SK-N-SH (cell line): ENCODE data around the gene TGFBR3. TPM values are rescaled to one million over a fixed set of nuclear protein-coding genes. Genes with fewer than 3 reads are reported as not detected.

ENCODE experiments used
- CTCF ChIA-PET: fragments of 300-600, 350-600 bp; formaldehyde crosslinking; extraction: SDS; loops from one replicate; lab custom pipeline; 2021; lab: Yijun Ruan, JAX
- POLR2A ChIA-PET: fragments of 350-600 bp; sonication (Branson Sonifier 250); formaldehyde crosslinking; extraction: SDS; loops from one replicate; lab custom pipeline; 2020; ENCODE audit warnings: antibody characterized with exemption, inconsistent platforms; lab: Yijun Ruan, JAX
- DNase-seq: peaks from one replicate; pipeline ENCODE4 v3.0.0; 2012
- H2AFZ ChIP-seq: fragments of 200-600 bp; sonication (generic); 2 replicates; pipeline ENCODE4 v1.8.1; 2016; ENCODE audit warnings: antibody characterized with exemption, mild to moderate bottlenecking, low read depth
- H3F3A ChIP-seq: fragments of 200-600 bp; sonication (generic); replicated peaks from 2 replicates; pipeline ENCODE3; 2016; ENCODE audit warnings: antibody characterized with exemption, mild to moderate bottlenecking; ENCODE audit not compliant: insufficient read depth
- H3K27ac ChIP-seq, 2 experiments: fragments of 200-500 bp in 1 of 2; fragments of 200-600 bp in 1 of 2; sonication (Bioruptor generic) in 1 of 2; sonication (generic), shearing (Covaris generic) in 1 of 2; 2 replicates each; pipeline versions ENCODE4 v1.5.1 to v1.6.1; 2014 to 2016; ENCODE audit warnings: low read depth in 2 of 2, inconsistent platforms in 1 of 2, low read length in 1 of 2, mild to moderate bottlenecking in 1 of 2, mixed read lengths in 1 of 2
- H3K27me3 ChIP-seq: fragments of 200-600 bp; sonication (generic), shearing (Covaris generic); 2 replicates; pipeline ENCODE4 v1.6.1; 2016; ENCODE audit warnings: mixed run types; ENCODE audit not compliant: insufficient read depth
- H3K36me3 ChIP-seq, 2 experiments: fragments of 200-500 bp in 1 of 2; fragments of 200-600 bp in 1 of 2; sonication (Bioruptor generic) in 1 of 2; sonication (generic) in 1 of 2; replicated peaks in 1 of 2; 2 replicates each; pipeline versions ENCODE3 to v1.5.1; 2014 to 2016; ENCODE audit warnings: low read length in 1 of 2, mild to moderate bottlenecking in 1 of 2; ENCODE audit not compliant: insufficient read depth in 2 of 2, control insufficient read depth in 1 of 2
- H3K4me1 ChIP-seq, 2 experiments: fragments of 200-500 bp in 1 of 2; fragments of 200-600 bp in 1 of 2; sonication (Bioruptor generic) in 1 of 2; sonication (generic), shearing (Covaris generic) in 1 of 2; 2 replicates each; pipeline versions ENCODE4 v1.5.1 to v1.6.1; 2014 to 2016; ENCODE audit warnings: low read depth in 1 of 2, low read length in 1 of 2, mixed run types in 1 of 2; ENCODE audit not compliant: insufficient read depth in 2 of 2, control insufficient read depth in 1 of 2
- H3K4me2 ChIP-seq: fragments of 200-600 bp; sonication (generic), shearing (Covaris generic); 2 replicates; pipeline ENCODE4 v1.6.1; 2017; ENCODE audit warnings: mixed run types
- H3K4me3 ChIP-seq, 2 experiments: fragments of 200-500 bp in 1 of 2; fragments of 200-600 bp in 1 of 2; sonication (Bioruptor generic) in 1 of 2; sonication (generic), shearing (Covaris generic) in 1 of 2; 2 replicates each; pipeline versions ENCODE4 v1.5.1 to v1.8.1; 2014 to 2016; ENCODE audit warnings: low read depth in 2 of 2, inconsistent platforms in 1 of 2, low read length in 1 of 2, mild to moderate bottlenecking in 1 of 2, mixed read lengths in 1 of 2, moderate library complexity in 1 of 2
- H3K79me2 ChIP-seq: fragments of 200-600 bp; sonication (generic); 2 replicates; pipeline ENCODE4 v1.8.1; 2017; ENCODE audit warnings: mild to moderate bottlenecking; ENCODE audit not compliant: insufficient read depth
- H3K9ac ChIP-seq: fragments of 200-600 bp; sonication (generic); 2 replicates; pipeline ENCODE4 v1.6.1; 2017; ENCODE audit warnings: mixed run types
- H3K9me2 ChIP-seq: fragments of 200-600 bp; sonication (generic); 2 replicates; pipeline ENCODE4 v1.6.1; 2017; ENCODE audit warnings: mixed run types
- H3K9me3 ChIP-seq: fragments of 200-600 bp; sonication (generic); 2 replicates; pipeline ENCODE4 v1.6.1; 2017; ENCODE audit warnings: mixed run types, mild to moderate bottlenecking, moderate library complexity
- H4K20me1 ChIP-seq: fragments of 200-600 bp; sonication (generic); 2 replicates; pipeline ENCODE4 v1.6.1; 2017; ENCODE audit warnings: mild to moderate bottlenecking, mixed run types; ENCODE audit not compliant: insufficient read depth
- CHD2 ChIP-seq: fragments of 150-350 bp; IDR thresholded peaks from 2 replicates; pipeline ENCODE4 v1.6.1; 2018; ENCODE audit warnings: low read length; ENCODE audit not compliant: partially characterized antibody
- CTCF ChIP-seq: fragments of 200-600 bp; sonication (generic); IDR thresholded peaks from 2 replicates; pipeline ENCODE4 v1.6.1; 2017; ENCODE audit warnings: antibody characterized with exemption, mild to moderate bottlenecking, moderate library complexity
- EZH2phosphoT487 ChIP-seq: fragments of 200-600 bp; sonication (generic); IDR thresholded peaks from 2 replicates; pipeline ENCODE4 v1.6.1; 2017; ENCODE audit warnings: low read depth, mixed run types, mild to moderate bottlenecking, antibody characterized with exemption, moderate library complexity, borderline replicate concordance
- FOXM1 ChIP-seq: IDR thresholded peaks from 2 replicates; pipeline ENCODE4 v1.4.0; 2012; ENCODE audit warnings: low read depth, mild to moderate bottlenecking
- GATA2 ChIP-seq: sonication (generic); formaldehyde crosslinking; IDR thresholded peaks from 2 replicates; pipeline ENCODE4 v1.5.0; 2020; ENCODE audit warnings: mild to moderate bottlenecking, missing genetic modification reagents
- JUND ChIP-seq: IDR thresholded peaks from 2 replicates; pipeline ENCODE4 v1.4.0; 2012
- MAX ChIP-seq: IDR thresholded peaks from 2 replicates; pipeline ENCODE4 v1.4.0; 2012; ENCODE audit warnings: low read depth
- MXI1 ChIP-seq: IDR thresholded peaks from 2 replicates; pipeline ENCODE4 v1.6.1; 2012; ENCODE audit warnings: mild to moderate bottlenecking, low read depth, low read length, improper control_type of control experiment
- RCOR1 ChIP-seq: fragments of 150-350 bp; IDR thresholded peaks from 2 replicates; pipeline ENCODE4 v1.6.1; 2017; ENCODE audit warnings: antibody characterized with exemption, low read length
- RFX5 ChIP-seq: IDR thresholded peaks from 2 replicates; pipeline ENCODE4 v1.6.1; 2012; ENCODE audit warnings: mild to moderate bottlenecking, improper control_type of control experiment, low read length
- SMC3 ChIP-seq: IDR thresholded peaks from 2 replicates; pipeline ENCODE4 v1.6.1; 2012; ENCODE audit warnings: low read depth, low read length, improper control_type of control experiment
- TAF1 ChIP-seq: IDR thresholded peaks from 2 replicates; pipeline ENCODE4 v1.6.1; 2012; ENCODE audit warnings: low read depth, mild to moderate bottlenecking, low read length, moderate library complexity, borderline replicate concordance
- USF2 ChIP-seq: fragments of 150-350 bp; IDR thresholded peaks from 2 replicates; pipeline ENCODE4 v1.6.1; 2017; ENCODE audit warnings: antibody characterized with exemption, low read length, low read depth, borderline replicate concordance
- YY1 ChIP-seq: IDR thresholded peaks from 2 replicates; pipeline ENCODE4 v1.4.0; 2012; ENCODE audit warnings: low read depth, mild to moderate bottlenecking
- WGBS: methylation state at CpG from one replicate; pipeline ENCODE4 v1.1.6; 2017; ENCODE audit warnings: low lambda C conversion rate; 5-methylcytosine and 5-hydroxymethylcytosine counted together
- polyA plus RNA-seq, 3 experiments: library from polyadenylated mRNA; depleted of rRNA; stranded (reverse); fragments of >200 nt; gene quantifications; 2 replicates each; pipeline ENCODE4 v1.2.3, GENCODE V29; 2012
- TF ChIP-seq, protein P1 (sequence below): IDR thresholded peaks from 2 replicates; pipeline ENCODE4 v1.4.0; 2012; ENCODE audit warnings: low read depth, borderline replicate concordance
- TF ChIP-seq, protein P2 (sequence below): IDR thresholded peaks from 2 replicates; pipeline ENCODE4 v1.6.1; 2012; ENCODE audit warnings: mild to moderate bottlenecking, low read depth, low read length, moderate library complexity

The TGFBR3 gene
- polyA plus RNA-seq, 1 of the 3 experiments (the other 2 are of a cell fraction): 0.07 TPM

DNA sequence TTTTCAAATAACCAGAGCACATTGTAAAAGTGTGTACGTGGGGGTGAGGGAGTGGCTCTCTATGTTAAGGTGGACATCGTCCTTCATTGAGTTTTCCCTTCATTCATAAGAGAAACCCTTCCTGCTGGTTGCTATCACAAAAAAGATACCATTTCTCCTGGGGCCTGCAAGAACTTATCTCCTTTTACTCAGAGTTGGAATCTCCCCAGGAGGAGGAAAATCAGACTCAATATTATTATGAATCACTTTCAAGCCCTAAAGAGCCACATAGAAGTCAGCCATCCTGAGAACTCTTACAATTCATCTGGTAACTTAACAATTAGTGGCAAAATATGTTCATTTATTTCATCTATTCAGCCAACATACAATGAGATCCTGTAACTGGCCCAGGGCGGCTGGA, 27.1 kb upstream of the TGFBR3 start:
- no peak overlapping the region for H3K27ac ChIP-seq
- 10% methylated on average over 3 of the region's 3 CpGs for WGBS

GRCh38 chr1:91912266-91912665, 26.3 kb upstream of the TGFBR3 start:
- no peak overlapping the region for H2AFZ ChIP-seq
- H3K4me1 ChIP-seq: no peaks in the 10 kb centered on the region
- no peaks in the 10 kb centered on the region for H3K9me3 ChIP-seq
- peaks cover 5% of the 10 kb centered on the region for H3F3A ChIP-seq
- no peak overlapping the region for H3K4me2 ChIP-seq
- H3K4me3 ChIP-seq: no peak overlapping the region
- no peaks in the 10 kb centered on the region for H3K36me3 ChIP-seq
- no peaks in the 10 kb centered on the region for H3K79me2 ChIP-seq
- 42% methylated on average over 1 of the region's 1 CpG for WGBS
- H3K9ac ChIP-seq: no peak overlapping the region
- no peaks in the 10 kb centered on the region for H4K20me1 ChIP-seq
- H3K27ac ChIP-seq: no peak overlapping the region
- POLR2A ChIA-PET: no interaction called here
- DNase-seq: no peak
- peaks cover 19% of the 10 kb centered on the region; the same call in 1 of the 2 replicates for H3K27me3 ChIP-seq
- H3K9me2 ChIP-seq: no peaks in the 10 kb centered on the region
- CTCF ChIA-PET: no interaction called here
- no peak for TF ChIP-seq SMC3
- TF ChIP-seq USF2: no peak
- TF ChIP-seq EZH2phosphoT487: no peak
- TF ChIP-seq TAF1: no peak
- TF ChIP-seq, protein P1, sequence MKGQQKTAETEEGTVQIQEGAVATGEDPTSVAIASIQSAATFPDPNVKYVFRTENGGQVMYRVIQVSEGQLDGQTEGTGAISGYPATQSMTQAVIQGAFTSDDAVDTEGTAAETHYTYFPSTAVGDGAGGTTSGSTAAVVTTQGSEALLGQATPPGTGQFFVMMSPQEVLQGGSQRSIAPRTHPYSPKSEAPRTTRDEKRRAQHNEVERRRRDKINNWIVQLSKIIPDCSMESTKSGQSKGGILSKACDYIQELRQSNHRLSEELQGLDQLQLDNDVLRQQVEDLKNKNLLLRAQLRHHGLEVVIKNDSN: no peak
- no peak for TF ChIP-seq RFX5
- TF ChIP-seq MXI1: no peak
- no peak for TF ChIP-seq JUND
- no peak for TF ChIP-seq FOXM1
- TF ChIP-seq MAX: no peak
- TF ChIP-seq YY1: no peak
- TF ChIP-seq, protein P2, sequence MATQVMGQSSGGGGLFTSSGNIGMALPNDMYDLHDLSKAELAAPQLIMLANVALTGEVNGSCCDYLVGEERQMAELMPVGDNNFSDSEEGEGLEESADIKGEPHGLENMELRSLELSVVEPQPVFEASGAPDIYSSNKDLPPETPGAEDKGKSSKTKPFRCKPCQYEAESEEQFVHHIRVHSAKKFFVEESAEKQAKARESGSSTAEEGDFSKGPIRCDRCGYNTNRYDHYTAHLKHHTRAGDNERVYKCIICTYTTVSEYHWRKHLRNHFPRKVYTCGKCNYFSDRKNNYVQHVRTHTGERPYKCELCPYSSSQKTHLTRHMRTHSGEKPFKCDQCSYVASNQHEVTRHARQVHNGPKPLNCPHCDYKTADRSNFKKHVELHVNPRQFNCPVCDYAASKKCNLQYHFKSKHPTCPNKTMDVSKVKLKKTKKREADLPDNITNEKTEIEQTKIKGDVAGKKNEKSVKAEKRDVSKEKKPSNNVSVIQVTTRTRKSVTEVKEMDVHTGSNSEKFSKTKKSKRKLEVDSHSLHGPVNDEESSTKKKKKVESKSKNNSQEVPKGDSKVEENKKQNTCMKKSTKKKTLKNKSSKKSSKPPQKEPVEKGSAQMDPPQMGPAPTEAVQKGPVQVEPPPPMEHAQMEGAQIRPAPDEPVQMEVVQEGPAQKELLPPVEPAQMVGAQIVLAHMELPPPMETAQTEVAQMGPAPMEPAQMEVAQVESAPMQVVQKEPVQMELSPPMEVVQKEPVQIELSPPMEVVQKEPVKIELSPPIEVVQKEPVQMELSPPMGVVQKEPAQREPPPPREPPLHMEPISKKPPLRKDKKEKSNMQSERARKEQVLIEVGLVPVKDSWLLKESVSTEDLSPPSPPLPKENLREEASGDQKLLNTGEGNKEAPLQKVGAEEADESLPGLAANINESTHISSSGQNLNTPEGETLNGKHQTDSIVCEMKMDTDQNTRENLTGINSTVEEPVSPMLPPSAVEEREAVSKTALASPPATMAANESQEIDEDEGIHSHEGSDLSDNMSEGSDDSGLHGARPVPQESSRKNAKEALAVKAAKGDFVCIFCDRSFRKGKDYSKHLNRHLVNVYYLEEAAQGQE: no peak
- no peak for TF ChIP-seq GATA2 (CRISPR knock-in tag)
- no peak for TF ChIP-seq CHD2
- TF ChIP-seq CTCF: no peak
- no peak for TF ChIP-seq RCOR1

More for the DNA sequence above, 27.1 kb upstream of the TGFBR3 start:
- CTCF ChIA-PET: interaction anchor here (0.7 kb wide), 1 partner anchor 224 kb away, joined by 3 read pairs; no protein-coding TSS in a partner anchor
- Histone ChIP-seq H3K36me3 (no peaks in the 10 kb centered on the region), H3K79me2 (no peaks in the 10 kb centered on the region), H3K4me3 (no peak overlapping the region), H3K9me2 (no peaks in the 10 kb centered on the region), H3K4me2 (no peak overlapping the region), H3K27me3 (peaks cover 19% of the 10 kb centered on the region; the same call in 1 of the 2 replicates), H2AFZ (no peak overlapping the region), H4K20me1 (no peaks in the 10 kb centered on the region), H3F3A (peaks cover 5% of the 10 kb centered on the region), H3K4me1 (no peaks in the 10 kb centered on the region), H3K9me3 (no peaks in the 10 kb centered on the region), H3K9ac (no peak overlapping the region)
- POLR2A ChIA-PET: interaction anchor here (0.6 kb wide), 1 partner anchor 27 kb away, joined by 3 read pairs; no protein-coding TSS in a partner anchor
- DNase-seq: no peak
- no peak for TF ChIP-seq TAF1
